GM21619 (cell line): ENCODE measurements around the gene ATCAY.

Experiments used
- ATAC-seq: cut with Tn5 transposase; IDR thresholded peaks from one replicate; pipeline ENCODE4 v1.9.1; 2021; ENCODE audit not compliant: unreplicated experiment

The ATCAY gene

DNA sequence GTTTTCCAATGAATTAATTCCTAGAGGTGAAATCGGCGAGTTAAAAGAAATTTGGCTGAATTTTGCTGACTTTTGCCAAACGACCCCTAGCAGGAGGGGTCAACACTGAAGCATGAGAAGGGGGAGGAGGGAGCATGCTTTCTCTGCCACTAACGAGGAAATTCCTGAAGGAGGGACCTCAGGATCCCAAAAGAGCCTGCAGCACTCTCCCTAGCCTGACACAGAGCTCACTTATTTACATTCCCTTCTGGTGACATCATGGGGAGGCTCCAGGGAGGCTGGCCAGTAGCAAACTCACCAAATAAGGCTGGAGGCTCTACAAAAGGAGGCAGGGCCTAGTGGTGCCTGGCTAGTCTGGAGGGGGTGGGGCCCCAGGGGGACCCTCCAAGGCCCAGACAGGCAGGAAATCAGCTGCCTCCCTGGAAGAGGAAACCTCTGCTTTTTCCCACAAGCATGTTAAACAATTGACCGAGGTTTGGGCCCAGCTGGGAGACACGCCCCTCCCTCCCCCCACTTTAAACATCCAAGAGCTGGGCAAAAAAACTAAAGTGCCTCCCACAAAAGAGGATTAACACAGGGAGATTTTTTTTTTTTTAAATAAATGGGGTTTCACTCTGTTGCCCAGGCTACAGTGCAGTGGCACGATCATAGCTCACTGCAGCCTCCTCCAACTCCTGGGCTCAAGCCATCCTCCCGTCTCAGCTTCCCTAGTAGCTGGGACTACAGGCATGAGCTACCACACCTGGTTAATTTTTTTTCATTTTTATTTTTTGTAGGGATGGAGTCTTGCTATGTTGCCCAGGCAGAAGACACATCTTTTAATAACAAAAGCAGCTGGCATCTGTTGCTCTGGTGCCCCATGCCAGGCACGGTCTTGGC, 88.3 kb downstream of the ATCAY start:
- ATAC-seq, result no peak

DNA sequence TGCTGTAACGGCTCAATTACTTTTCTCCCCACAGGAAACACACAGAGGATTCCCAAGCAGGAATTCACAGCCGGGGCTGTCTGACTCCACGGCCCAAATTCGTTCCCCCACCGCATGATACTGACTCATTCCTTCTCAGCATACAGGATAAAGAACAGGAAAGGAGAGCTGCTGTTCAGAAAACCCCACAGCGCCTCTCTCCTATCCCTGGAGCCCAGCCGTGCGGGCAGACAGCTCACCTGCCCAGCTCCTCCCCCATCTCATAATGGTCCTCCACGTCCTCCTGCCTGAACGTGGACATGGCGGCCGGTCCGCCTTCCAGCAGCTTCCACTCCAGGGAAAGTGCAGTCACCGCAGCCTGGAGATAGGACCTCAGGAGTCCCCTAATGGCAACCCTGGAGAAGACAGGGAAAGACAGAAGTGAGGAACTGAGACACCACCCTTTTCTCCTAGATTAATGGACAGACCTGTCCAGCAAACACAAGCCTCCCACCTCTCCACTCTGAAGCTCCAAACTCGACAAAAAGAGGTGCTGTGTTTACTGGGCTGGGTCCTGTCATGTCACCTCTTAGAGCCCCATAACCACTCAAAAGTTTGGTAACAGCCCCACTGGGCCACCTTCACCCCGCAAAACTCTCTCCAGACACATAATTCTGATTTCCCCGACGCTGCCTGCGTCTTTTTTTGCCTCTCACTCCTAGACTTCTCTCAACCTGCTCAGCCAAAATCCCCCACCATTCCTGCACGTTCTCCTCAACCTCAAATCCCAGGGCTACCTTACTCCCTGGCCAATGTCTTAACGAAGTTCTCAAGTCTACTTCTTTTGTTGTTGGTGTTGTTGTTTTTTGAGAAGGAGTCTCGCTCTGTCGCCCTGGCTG, 89.2 kb downstream of the ATCAY start:
- no peak for ATAC-seq

DNA sequence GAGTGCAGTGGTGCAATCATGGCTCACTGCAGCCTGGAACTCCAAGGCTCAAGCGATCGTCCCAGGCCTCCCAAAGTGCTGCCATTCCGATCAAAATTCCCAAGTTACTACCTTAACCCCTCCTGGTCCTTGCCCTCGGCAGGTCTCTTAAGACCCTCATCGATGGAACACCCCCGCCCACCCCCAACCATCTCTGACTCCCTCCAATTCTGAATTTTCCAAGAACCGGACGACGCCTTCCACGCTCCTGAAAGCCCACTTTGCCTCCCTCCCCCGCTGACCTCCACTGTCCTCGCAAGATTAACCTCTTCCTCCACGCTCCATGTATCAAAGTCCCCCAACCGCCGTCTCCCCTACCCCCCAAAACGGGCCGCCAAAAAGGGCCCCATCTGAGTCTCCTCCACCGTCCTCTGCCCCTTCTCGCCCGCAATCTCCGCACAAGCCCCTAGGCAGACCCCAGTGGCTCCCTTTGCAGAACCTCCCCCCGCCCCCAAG, 89.9 kb downstream of the ATCAY start:
- ATAC-seq, result no peak

DNA sequence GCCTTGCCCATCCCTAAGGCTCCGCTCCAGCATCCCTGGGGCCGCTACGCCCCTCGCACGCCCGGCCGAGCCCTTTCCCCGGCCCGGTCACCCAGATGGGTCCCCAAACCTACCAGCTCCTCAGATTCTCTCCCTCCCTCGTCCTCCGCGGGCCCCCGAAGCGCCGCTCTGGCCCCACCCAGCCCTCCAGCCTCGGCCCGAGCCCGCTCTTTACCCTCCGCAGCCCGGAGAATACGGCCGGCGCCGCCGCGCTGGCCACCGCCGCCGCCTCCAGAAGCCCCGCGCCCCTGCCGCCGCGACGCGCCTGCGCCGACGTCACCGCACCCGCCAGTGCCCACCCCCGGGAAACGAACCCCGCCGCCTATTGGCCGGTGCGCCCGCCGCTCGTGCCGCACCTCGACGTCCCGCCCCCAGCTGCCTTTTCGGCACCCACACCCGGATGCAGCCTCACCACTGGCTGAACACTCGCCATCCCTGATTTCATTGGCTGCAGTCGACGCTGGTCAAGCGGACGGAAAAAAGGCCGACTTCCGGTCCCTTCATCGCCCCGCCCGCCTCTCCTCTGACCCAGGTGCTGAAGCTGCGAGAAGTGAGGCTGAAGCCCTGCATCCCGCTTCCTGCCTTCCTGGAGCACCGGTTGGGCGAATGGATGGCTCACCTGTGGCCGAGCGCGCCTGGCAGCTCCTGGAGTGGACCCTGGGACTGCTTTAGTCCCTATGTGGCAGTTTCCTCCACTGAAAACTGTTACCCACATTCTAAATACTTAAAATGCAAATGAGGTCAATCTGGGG, 90.5 kb downstream of the ATCAY start, which contains the start of gene DAPK3:
DAPK3 (minus strand) TSS at position 292 of the 791 bp plus-strand sequence. CDS start 1,364 bp downstream, outside the sequence.
- peak; percentile 89 for ATAC-seq

DNA sequence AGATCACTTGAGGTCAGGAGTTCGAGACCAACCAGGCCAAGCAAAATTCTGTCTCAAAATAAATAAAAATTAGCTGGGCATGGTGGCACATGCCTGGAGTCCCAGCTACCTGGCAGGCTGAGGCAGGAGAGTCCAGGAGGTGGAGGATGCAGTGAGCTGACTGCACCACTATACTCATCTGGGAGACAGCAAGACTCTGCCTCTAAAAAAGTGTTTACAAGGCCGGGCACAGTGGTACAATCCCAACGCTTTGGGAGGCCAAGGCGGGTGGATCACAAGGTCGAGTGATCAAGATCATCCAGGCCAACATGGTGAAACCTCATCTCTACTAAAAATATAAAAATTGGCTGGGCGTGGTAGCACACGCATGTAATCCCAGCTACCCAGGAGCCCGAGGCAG, 94.7 kb downstream of the ATCAY start:
- no peak for ATAC-seq

DNA sequence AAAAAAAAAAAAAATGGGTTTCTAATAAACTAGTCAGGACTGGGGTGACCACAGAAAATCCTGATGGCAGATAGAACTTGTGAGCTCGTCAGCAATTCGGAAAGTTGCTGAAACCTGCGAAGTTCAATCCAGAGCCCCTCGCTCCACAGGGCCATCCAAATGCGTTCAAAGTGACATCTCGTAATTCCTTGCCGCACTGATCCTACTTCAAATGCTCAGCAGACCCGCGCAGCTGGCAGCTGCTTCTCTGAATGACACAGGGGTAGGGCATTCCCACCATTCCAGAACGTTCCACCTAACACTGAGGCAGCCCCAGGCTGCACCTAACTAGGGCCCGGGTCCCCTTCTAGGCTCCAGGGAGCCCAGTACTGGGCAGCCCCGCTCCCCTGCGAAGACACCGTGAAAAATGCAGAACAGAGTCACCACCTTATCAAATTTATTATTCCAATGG, 95.2 kb downstream of the ATCAY start:
- ATAC-seq, result no peak

DNA sequence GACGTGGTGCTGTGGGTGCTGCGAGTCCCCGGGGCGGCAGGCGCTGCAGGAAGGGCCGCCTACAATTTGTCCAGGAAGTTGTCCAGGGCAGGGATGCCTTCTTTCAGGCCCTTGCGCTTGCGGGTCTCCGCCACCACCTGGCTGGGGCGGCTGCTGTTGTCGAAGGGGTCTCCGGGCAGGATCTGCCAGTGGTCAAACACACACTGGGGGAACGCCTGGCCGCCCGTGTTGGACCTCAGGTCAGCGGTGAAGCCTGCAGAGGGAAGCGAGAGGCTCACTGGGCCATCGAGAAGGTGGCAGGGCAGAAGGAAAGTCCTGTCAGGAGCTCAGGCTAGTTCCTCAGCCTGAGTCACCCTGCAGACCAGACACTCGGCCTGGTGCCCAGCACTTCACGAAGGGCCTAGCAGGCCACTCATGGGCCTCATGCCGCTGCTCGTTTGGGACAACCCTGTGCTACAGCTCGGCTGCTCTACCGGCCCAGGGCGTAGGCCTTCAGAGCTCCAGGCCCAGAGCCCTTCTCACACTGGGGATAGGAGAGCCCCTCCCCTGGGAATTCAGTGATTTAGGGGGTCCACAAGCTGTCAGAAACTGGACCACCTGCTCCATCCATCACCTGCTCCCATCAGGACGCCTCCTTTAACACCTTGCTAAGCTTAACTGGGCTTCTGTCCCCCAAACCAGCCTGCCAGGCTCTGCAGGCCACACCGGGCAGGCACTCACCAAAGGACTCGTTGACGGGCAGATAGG, 96.2 kb downstream of the ATCAY start:
- ATAC-seq, result no peak
